Coronary artery (tissue), 2 donors: ENCODE results near the gene HTR1D.
A peak's percentile ranks its signal among the peaks of the same experiment; 100 is the strongest.

Source experiments
- DNase-seq: peaks from one replicate; pipeline ENCODE4 v3.0.0-alpha.2; 2017; ENCODE audit warnings: low spot score
- H3K27ac ChIP-seq, 2 donors: fragments of 200-600 bp; sonication (generic); one replicate each; pipeline ENCODE4 v1.5.1; 2016 to 2019
- H3K4me3 ChIP-seq: fragments of 200-600 bp; sonication (generic); 2 replicates; pipeline ENCODE4 v1.5.1; 2016; ENCODE audit warnings: mild to moderate bottlenecking, moderate library complexity
- CTCF ChIP-seq: fragments of 200-600 bp; sonication (generic); IDR thresholded peaks from one replicate; pipeline ENCODE4 v1.5.1; 2019; ENCODE audit warnings: antibody characterized with exemption

Gene HTR1D

GRCh38 chr1:23179862-23180261 lies 37.4 kb downstream of the HTR1D start:
- DNase-seq, result no peak
- Histone ChIP-seq H3K4me3 (no peak overlapping the region), H3K27ac (no peak overlapping the region)
- TF ChIP-seq CTCF, result no peak

- Histone ChIP-seq H3K4me3 (no peak overlapping the region), H3K27ac (peak overlapping the region in 1 of 2 donors; percentile 87)
- no peak for DNase-seq
- no peak for TF ChIP-seq CTCF
These were observed 38.4 kb downstream of the HTR1D start for GRCh38 chr1:23178950-23179349.

GRCh38 chr1:23178414-23178813 lies 38.9 kb downstream of the HTR1D start:
- DNase-seq, result no peak
- Histone ChIP-seq H3K4me3 (no peak overlapping the region), H3K27ac (peak overlapping the region; percentile 68 to 87)
- no peak for TF ChIP-seq CTCF

- Histone ChIP-seq H3K4me3 (peak overlapping the region; percentile 69), H3K27ac (peak overlapping the region; percentile 68 to 87)
- DNase-seq, result peak; percentile 84
- no peak for TF ChIP-seq CTCF
These were observed 39.6 kb downstream of the HTR1D start for GRCh38 chr1:23177438-23178380.

- no peak for TF ChIP-seq CTCF
- no peak for DNase-seq
- peak overlapping the region; percentile 68 to 87 for H3K27ac ChIP-seq
- peak overlapping the region; percentile 69 for H3K4me3 ChIP-seq
These were observed 40.3 kb downstream of the HTR1D start for GRCh38 chr1:23177031-23177430.

GRCh38 chr1:23174426-23175110 lies 42.7 kb downstream of the HTR1D start:
- no peak for TF ChIP-seq CTCF
- DNase-seq, result no peak
- no peak overlapping the region for H3K4me3 ChIP-seq
- H3K27ac ChIP-seq, result no peak overlapping the region
